K562 (cell line): ENCODE data around the gene KLK1. TPM values are rescaled to one million over a fixed set of nuclear protein-coding genes. Genes with fewer than 3 reads are reported as not detected.

ENCODE experiments used
- MGA ChIP-seq: fragments of 450-650 bp; IDR thresholded peaks from 2 replicates; pipeline ENCODE4 v1.6.1; 2016; ENCODE audit warnings: mild to moderate bottlenecking, moderate library complexity
- ZC3H4 ChIP-seq: sonication (generic); formaldehyde crosslinking; IDR thresholded peaks from 2 replicates; pipeline ENCODE4 v1.9.0; 2021; ENCODE audit warnings: missing genetic modification reagents, borderline replicate concordance
- polyA plus RNA-seq, 8 experiments: library from polyadenylated mRNA; depleted of rRNA in 4 of 8; stranded (reverse) in 5 of 8; unstranded in 3 of 8; fragments of >200 nt; fragmentation: Nextera tagmentation in 2 of 8; fragmentation: Illumina TruSeq in 1 of 8; extraction: Ambion mirVana in 2 of 8; extraction: Trizol in 1 of 8; gene quantifications; 2 replicates each; pipeline versions ENCODE4 v1.2.1 to v1.2.3, GENCODE V29; 2011 to 2014; ENCODE audit warnings: inconsistent platforms in 1 of 8, missing spikeins in 1 of 8
- total RNA-seq, 7 experiments: library from RNA; depleted of rRNA in 6 of 7; stranded (reverse); fragments of >200 nt in 6 of 7; fragmentation: Illumina TruSeq in 2 of 7; extraction: Trizol in 2 of 7; gene quantifications; 2 replicates each; pipeline versions ENCODE4 v1.2.1 to v1.2.3, GENCODE V29; 2011 to 2021; ENCODE audit warnings: low replicate concordance in 1 of 7

KLK1 gene
- total and polyA plus RNA-seq, 9 of the 15 experiments (the other 6 are each of a cell fraction or from before 2014, with no cell fraction given) = 0.87 to 15.4 (median 9.1) TPM

GRCh38 chr19:50817941-50818858 lies 5.4 kb downstream of the KLK1 start (continued):
- no peak for TF ChIP-seq MGA
- no peak for TF ChIP-seq ZC3H4 (CRISPR knock-in tag)
